SIG-M5 treated with dmso at 0.1 percent for 504 hours (cell line): Measurements from ENCODE around the gene CARS2.
"Not testable (repeated sequence)": the region's sequence is repeated elsewhere in the genome, so short reads cannot be mapped to it uniquely, and the experiment has no call there.

Experiments
- DNase-seq: peaks from one replicate; lab custom pipeline; 2025; ENCODE audit not compliant: unreplicated experiment; lab: John Stamatoyannopoulos, UW

Gene CARS2

GRCh38 chr13:110620596-110620995 lies 85.3 kb downstream of the CARS2 start:
- no peak for DNase-seq

- DNase-seq = no peak
Measured at GRCh38 chr13:110618780-110619179, 87.1 kb downstream of the CARS2 start.

DNA sequence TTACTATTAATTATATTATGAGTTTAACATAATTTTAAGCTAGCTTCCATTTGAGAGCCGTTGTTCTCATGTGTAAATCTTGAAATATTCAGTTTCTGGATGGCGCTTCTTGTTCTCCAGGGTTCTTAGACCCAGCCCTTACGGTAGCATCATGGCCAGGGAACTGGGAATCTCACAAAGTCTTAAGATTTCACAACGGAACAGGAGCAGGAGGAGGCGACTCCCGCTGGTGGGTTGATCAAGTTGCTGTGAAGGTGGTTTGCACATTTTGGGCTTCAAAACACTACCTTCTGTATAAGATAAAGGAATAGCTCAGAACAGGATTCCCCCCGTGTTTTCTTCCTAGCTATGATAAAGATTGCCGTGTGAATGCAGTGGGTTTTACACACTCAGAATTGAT lies 87.7 kb downstream of the CARS2 start:
- no peak for DNase-seq

DNA sequence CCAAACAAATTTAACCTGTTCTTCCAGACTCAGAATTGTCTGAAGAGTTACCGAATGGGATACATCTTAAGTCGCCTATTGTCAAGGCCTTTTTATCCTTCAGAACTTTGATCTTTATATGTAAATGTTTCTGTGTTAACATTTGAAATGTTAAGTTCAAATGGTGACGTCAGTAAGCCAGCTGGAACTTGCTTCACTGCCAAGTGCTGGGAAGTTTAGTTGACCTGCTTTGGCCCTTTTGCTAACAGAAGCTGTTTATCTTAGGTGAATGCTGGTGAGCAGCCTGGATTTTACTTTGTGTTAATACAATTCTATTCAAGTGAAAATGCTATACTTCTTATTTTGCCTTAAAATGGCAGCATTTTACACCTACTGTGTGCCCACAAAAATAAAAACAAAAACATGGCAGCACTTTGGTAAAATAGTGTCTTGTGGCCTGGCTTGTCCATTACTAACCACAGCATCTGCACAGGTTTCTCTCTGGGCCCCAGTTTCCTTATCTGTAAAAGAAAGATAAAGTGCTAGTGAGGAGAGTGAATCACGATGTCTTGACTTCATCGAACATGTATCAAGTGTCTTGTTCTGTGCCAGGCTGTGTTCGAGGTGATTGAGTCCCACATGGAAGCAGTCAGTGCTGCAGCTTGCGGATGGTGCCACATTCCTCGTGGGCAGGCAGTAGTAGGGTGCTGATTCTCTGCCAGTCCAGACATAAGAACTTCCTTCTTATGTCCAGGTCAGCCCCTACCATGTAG lies 88.4 kb downstream of the CARS2 start:
- no peak for DNase-seq

GRCh38 chr13:110616103-110617101 lies 89.5 kb downstream of the CARS2 start:
- DNase-seq = peak; percentile 58

DNA sequence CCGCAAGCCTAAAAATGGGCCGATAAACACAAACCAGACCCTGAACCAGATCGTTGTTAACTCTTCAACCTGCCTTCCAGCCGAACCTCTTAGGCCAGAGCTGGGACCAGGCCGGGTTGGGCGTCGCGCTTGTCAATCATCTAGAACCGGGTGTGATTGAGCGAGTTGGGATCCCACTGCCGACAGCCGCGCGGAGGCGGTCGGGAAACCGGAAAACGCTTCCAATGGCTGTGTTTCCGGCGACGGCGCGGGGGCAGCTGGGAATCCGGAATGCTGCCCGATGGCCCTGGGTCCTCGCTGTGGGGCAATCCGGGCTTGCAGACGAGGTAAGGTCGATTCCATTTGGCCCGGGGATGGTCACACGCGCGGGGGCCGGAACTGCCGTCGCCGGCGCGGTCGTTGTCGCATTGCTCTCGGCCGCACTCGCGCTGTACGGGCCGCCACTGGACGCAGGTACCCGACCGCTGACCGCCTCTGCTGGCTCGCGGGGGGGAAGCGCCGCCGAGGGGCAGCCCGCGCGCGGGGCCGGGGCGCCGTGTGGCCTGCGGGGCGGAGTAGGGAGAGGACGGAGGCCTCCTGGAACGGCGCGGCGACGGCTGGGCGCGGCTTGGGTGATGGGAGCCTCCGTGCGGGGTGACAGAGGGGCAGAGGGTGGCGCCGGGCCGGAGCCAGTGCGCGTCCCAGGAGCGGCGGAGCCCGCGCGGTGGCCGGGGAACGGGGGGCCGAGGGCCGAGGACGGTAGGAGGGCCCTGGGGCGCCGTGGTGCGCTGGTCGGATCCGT lies 90.4 kb downstream of the CARS2 start, which contains the start of gene NAXD:
TSS of gene NAXD (plus strand) at position 224 of the 781 bp plus-strand sequence. CDS start at position 281, 57 bp downstream.
- DNase-seq = peak; percentile 94

- DNase-seq = no peak
Measured at GRCh38 chr13:110615005-110615321, 91.0 kb downstream of the CARS2 start.

DNA sequence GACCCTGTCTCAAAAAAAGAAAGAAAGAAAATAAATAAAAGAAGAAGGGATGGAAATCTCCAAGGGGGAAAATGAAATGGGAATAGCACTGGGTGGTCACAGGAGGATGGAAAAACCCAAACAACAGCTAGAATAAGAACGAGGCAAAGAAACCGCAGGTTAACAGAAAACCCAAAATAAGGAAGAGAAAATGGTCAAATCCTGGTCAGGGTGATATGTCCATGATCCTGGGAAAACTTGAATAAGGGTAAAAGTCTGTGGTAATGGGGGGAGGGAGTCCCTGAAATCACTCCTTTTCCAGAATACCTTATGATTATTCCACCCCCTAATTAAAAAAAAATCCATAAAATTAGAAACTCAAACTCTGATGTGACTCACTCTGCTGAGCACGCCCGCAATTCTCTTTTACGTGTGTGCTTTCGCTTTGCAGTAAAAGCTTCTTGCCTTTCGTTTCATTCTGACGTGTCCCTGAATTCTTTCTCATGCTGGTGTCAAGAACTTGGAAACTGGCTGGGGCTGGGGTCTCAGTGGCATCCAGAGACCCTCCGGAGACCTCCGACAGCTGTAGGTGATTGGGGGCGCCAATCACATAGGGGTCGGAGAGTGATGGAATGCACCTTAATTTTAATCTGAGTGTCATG lies 94.8 kb downstream of the CARS2 start:
- peak; percentile 20 for DNase-seq

GRCh38 chr13:110607675-110608224 lies 98.2 kb downstream of the CARS2 start:
- no peak for DNase-seq

DNA sequence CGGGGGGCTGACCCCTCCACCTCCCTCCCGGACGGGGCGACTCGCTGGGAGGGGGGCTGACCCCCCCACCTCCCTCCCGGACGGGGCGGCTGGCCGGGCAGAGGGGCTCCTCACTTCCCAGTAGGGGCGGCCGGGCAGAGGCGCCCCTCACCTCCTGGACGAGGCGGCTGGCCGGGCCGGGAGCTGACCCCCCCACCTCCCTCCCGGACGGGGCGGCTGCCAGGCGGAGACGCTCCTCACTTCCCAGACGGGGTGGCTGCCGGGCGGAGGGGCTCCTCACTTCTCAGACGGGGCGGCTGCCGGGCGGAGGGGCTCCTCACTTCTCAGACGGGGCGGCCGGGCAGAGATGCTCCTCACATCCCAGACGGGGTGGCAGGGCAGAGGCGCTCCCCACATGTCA lies 99.6 kb downstream of the CARS2 start:
- DNase-seq = not testable (repeated sequence)

DNA sequence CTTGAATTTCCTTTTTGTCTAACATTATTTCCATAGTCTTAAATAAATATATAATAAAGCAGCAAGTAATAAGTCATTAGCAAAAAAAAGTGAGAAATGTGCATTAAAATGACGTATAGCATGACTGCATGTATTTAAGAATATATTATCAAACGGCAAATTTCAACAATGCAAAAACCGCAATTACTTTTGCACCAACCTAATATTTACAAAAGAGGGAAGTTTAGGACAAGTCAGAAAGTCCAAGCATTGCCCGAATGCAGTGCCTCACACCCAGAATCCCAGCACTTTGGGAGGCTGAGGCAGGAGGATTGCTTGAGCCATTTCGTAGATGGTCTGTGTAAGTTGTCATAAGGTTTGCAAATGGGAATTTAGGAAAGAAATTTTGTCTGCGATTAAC lies 100.8 kb downstream of the CARS2 start:
- DNase-seq = no peak

DNA sequence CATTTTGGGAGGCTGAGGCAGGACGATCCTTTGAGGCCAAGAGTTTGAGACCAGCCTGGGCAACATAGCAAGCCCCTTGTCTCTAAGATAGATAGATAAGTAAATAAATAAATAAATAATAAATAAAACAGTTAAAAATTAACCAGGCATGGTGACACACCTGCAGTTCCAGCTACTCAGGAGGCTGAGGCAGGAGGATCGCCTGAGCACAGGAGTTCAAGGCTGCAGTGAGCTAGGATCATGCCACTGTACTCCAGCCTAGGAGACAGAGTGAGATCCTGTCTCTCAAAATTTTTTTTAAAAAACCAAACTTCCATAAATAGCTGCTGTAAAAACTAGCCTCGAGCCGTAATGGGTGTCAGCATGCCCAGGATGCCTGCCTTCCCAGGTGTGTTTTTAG lies 104.9 kb downstream of the CARS2 start:
- no peak for DNase-seq

GRCh38 chr13:110600261-110600819 lies 105.6 kb downstream of the CARS2 start:
- DNase-seq = no peak

GRCh38 chr13:110597041-110597689 lies 108.8 kb downstream of the CARS2 start:
- no peak for DNase-seq

GRCh38 chr13:110593430-110594130 lies 112.3 kb downstream of the CARS2 start:
- peak; percentile 81 for DNase-seq

- no peak for DNase-seq
Measured at GRCh38 chr13:110592665-110593064, 113.3 kb downstream of the CARS2 start.
